Measurements from ENCODE around the gene SNX20.

Gene SNX20

DNA sequence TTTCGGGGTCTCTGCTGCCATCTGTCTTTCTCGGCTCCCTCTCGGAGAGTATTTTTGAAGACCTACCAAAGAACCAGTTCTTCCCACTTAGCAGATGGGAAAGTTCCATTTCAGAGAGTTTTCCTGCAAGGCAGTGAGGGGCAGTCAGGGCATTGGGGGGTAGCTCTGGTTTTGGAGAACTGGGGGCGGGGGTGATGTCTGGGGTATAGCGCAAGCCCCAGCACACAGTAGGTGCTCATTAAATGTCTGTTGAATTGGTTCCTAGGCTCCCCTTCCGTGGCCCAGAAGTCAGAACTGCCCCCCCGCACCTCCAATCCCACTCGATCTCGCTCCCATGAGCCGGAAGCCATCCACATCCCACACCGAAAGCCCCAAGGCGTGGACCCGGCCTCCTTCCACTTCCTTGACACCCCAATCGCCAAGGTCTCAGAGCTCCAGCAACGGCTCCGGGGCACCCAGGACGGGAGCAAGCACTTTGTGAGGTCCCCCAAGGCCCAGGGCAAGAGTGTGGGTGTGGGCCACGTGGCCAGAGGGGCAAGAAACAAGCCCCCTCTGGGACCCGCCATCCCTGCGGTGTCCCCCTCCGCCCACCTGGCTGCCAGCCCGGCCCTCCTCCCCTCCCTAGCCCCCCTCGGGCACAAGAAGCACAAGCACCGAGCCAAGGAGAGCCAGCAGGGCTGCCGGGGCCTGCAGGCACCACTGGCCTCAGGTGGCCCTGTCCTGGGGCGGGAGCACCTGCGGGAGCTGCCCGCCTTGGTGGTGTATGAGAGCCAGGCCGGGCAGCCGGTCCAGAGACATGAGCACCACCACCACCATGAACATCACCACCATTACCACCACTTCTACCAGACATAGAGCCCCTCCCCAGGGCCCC is 47.9 kb downstream of the SNX20 start:
- DNase-seq = no peak

DNA sequence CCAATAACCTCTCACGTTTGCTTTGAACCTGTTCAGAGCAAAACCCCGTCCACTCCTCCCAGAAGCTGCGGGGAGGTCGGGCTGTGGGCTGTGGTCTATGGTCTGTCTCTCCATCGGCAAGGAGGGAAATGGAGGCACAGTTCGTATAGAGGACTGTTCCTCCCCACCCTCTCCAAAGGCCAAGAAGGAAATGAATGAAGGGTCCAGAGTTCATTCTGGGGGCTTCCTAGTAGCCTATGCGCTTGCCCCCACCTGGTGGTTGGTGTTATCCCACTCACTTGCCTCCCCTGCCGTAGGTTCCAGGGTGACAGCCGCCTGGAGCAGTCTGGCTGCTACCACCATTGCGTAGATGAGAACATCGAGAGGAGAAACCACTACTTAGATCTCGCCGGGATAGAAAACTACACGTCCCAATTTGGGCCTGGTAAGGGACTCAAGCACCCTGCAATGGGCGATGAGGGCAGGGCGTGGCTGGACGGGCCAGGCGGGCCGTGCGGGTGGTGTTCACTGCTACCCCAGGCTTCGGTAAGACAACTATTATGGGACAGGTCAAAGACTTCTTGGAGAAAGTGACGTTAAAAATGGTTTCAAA is 49.0 kb downstream of the SNX20 start:
- no peak for DNase-seq

DNA sequence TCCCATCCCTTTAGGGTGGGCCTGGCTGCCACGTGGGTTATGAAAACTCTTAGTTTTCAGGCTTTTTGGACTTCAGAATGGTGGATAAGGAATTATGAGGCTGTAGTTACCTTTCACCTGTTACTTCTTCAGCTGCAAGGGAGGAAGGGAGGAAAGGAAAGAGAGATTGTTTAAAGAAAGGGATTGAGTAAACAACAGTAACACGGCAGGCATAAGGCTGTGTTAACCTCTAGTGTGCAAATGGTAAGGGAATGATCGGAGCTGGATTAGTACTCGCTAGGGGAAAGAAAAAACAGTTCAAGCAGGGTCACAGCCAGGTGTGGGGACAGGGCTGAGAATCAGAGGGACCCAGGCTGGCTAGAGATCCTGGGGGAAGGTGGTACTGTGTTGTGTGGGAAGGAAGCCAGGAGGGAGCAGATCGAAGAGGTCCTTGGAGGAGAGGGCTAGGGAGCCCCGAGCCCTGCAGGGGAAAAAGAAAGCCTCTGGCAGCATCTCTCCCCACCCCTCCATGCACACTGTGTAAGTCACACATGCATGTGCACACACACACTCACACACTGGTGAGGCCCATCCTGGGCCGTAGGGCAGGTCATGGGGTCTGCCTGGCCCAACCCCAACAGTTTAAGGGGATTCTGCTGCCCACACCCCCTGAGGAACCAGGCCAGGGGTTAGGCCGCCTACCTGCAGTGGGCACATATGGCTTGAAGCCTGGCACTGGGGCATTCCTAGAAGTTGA is 49.7 kb downstream of the SNX20 start:
- no peak for DNase-seq

DNA sequence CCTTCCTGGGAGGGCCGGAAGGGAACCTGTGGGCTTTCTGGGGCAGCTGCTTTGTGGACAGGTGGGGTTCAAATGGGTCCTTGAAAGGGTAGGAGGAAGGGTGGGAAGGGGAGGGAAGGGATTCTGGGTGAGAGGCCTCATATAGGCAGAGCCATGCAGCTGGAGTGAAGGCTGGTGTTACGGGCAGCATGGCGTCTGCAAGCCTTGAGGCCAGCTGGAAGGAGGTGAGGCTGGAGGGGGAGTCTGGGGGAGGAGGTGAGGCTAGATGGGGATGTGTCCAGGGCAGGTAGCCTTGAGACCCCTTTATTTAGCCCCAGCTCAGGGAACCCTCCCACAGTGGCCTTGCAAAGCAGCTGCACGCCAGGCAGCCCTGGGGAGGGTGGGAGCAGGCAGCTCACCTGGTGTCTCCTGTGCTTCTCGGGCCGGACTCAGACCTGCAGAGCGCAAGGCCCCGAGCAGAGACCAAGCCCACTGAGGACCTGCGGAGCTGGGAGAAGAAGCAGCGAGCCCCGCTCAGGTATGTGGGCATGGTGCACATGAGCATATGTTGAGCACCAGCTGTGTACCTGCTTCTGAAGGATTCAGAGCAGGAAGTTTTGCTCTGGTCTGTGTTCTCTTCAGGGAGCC is 50.6 kb downstream of the SNX20 start:
- DNase-seq = no peak

DNA sequence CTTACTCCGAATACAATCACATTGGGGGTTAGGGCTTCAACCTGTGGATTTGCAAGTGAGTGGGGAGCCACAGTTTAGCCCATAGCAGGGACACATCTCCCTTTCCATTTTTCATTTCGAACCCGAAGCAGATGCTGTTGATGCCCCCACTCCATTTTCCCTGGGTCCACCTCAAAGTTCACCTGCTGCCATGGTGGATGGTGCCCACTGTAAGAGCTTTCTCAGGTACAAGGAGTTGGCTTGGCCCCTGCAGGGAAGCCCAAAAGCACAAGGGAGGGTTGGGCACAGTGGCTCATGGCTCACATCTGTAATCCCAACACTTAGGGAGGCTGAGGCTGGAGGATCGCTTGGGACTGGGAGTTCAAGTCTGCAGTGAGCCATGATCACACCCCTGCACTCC is 51.8 kb downstream of the SNX20 start:
- DNase-seq = no peak

DNA sequence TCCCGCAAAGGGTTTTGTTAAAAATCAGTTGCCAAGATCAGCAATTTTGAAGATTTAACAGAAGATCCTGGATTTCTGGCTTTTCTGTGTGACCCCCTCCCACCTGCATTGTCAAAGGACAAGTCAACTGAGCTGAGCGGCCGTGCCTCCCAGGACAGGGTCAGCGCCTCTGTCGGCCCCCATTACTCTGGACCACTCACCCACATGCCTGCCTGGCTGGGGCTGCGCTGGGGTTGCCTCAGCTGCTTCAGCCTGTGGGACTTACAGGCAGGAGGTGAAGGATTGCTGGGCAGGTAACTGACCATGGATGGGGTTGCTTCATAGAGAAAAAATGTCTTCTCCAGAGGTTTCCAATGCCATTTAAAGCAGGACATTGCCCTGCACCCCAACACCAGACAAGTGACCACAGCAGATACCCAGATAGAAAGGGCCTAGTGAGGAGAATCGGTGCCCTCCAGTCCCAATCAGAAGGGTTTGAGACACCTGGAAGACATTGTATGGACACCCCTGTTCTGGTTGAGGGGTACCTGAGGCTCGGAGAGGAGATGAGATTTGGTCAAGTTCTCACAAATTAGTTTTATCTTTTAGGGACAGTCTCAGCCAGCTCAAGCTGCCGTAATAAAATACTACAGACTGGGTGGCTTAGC is 52.8 kb downstream of the SNX20 start:
- no peak for DNase-seq

DNA sequence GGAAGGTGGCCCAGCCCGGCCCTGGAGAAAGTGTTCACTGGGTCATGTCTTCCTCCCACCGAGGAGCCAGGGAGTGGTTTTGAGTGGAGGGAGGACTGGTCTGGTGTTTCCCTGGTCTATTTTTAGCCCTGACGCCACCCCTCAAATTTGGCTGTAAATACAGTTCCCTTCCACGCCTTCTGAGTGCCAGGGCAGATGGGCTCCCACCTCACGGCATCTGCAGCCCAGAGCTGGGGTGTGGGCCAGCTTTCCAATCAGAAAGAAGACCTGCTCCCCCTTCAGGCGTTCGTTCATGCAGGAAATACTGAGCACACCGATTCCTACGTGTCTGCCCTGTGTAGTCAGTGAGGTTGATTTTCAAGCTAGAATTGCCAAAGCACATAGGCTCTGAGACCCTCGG is 53.7 kb downstream of the SNX20 start:
- DNase-seq = no peak

DNA sequence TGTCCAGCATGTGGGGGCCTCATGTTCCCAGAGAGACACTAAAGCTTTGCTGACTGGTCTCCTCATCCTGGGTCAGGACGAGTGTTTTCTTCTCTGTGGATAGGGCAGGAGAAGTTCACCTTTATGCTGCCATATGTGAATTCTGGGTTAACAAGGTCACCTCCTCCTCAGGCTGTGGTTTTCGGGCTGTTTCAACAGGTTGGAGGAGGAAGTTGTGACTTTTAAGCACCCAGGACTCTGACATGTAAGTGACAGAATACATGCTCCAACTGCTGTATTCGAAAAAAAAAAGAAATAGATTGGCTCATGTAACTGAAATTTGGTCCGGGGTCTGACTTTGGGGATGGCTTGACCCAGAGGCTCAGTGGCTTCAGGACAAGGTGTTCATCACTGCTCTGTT is 54.2 kb downstream of the SNX20 start:
- no peak for DNase-seq

DNA sequence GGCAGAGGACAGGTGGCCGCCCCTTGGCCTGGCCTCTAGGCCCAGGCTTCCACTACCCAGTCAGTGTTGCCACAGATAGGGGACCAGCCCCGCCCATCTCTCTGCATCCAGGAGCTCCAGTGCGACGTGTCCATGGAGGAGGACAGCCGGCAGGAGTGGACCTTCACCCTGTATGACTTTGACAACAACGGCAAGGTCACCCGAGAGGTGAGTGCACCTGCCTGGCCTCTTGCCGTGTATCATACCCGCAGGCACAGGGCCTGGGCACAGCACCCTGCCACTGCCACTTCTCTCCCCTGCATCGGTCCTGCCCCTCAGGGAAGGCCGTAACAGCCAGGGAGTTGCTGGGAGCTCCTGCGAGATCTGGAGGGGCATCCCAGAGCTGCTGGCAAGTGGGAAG is 55.7 kb downstream of the SNX20 start:
- no peak for DNase-seq

DNA sequence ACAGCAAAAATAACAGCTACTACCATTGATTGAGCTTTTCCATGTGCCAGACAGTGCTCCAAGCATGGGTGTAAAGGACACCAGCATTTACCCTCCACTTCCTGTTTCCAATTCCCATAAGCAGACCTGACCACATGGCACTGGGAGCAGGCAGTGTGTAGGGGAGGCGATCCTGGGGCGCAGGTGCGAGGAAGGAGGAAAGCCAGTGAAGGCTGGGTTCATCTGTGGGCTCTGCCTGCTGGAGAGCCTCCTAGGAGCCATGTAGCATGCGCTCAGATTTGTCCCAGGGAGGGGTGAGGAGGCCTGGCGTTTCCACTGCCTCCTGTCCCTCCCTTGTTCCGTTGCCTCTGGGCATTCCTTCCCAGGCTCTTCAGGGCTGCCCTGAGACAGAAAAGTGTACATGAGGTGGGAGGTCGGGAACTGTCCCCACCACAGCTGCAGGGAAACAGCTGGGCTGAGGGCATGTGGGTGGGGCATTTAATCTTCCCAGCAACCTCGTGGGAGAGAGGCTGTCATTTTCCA is 56.6 kb downstream of the SNX20 start:
- DNase-seq = no peak

DNA sequence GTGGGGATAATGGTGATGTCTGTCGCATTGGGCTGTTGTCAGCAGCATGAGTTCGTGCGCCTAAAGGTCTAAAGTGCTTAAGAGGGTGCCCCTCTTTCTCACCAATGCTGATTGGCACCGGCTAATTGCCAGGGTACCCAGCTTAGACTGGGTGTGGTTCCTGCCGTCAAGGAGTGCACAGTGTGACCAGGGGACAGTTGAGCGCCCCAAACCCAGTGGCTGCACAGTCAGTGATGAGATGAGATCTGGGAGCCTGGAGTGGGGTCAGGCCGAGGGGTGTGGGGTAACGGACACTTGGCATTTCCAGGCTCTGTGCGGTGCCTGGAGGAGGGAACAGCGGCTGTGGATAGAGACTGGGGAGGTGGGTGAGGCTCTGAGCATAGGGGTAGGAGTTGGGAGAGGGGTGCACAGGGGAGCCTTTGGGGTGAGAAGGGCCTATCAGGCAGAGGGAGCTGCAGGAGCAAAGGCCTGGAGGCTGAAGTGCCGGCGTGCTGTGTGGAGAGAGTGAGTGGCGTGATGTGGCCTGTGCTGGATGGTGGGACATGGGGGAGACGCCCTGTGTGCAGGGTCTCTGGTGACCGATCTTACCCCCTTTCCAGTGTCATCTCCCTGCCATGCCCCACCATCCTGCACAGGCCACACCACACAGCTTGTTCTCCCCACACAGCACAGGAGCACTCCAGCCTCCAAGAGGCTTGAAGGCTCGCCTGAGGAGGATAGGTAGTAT is 58.3 kb downstream of the SNX20 start:
- no peak for DNase-seq

DNA sequence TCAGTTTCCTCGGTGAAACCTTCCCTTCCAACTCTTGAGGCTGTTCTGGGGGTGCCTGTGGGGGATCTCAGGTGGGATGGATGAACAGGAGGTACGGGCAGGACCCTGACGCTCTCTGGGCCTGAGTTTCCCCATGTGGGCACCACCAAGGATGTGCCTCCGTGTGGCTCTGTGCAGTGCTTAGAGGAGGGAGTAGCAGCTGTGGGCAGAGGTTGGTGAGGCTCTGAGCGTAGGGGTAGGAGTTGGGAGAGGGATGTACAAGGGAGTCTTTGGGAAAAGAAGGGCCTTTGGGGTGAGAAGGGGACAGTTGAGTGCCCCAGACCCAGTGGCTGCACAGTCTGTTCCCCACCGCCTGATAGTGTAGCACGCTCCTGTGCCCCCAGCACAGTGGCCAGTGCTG is 59.1 kb downstream of the SNX20 start:
- DNase-seq = no peak
